OCI-LY3 (cell line): ENCODE measurements around the gene YY1.

ENCODE experiments used
- H2AFZ ChIP-seq: fragments of 200-600, 300-600 bp; shearing (Covaris generic); 2 replicates; pipeline ENCODE4 v1.6.0; 2014; ENCODE audit warnings: antibody characterized with exemption, low read depth, low read length
- H3K27ac ChIP-seq: fragments of 200-600, 300-600 bp; sonication (generic); 2 replicates; pipeline ENCODE4 v1.5.1; 2014; ENCODE audit warnings: mild to moderate bottlenecking, low read length, moderate library complexity, mixed read lengths
- H3K27me3 ChIP-seq: fragments of 200-600, 300-600 bp; sonication (generic); 2 replicates; pipeline ENCODE4 v1.6.1; 2014; ENCODE audit warnings: low read depth, low read length, mixed read lengths
- H3K36me3 ChIP-seq: fragments of 200-600, 300-600 bp; sonication (generic); replicated peaks from 2 replicates; pipeline ENCODE3; 2014; ENCODE audit warnings: low read depth, low read length, mixed read lengths
- H3K4me1 ChIP-seq: fragments of 300-600, 200-600 bp; sonication (generic); 2 replicates; pipeline ENCODE4 v1.6.1; 2014; ENCODE audit warnings: low read length, mixed read lengths
- H3K4me2 ChIP-seq: fragments of 200-600, 300-600 bp; sonication (generic); 2 replicates; pipeline ENCODE4 v1.6.1; 2014; ENCODE audit warnings: low read length, mixed read lengths
- H3K4me3 ChIP-seq: fragments of 300-600, 200-600 bp; sonication (generic); 2 replicates; pipeline ENCODE4 v1.5.1; 2014; ENCODE audit warnings: antibody characterized with exemption, mild to moderate bottlenecking, low read length, moderate library complexity
- H3K79me2 ChIP-seq: fragments of 300-600, 200-600 bp; shearing (Covaris generic); 2 replicates; pipeline ENCODE4 v1.6.1; 2014; ENCODE audit warnings: mild to moderate bottlenecking, low read length, mixed read lengths
- H3K9ac ChIP-seq: fragments of 300-600, 200-600 bp; shearing (Covaris generic); 2 replicates; pipeline ENCODE4 v1.6.0; 2014; ENCODE audit warnings: mild to moderate bottlenecking, low read length, moderate library complexity
- H3K9me3 ChIP-seq: fragments of 200-600, 300-600 bp; shearing (Covaris generic); 2 replicates; pipeline ENCODE4 v1.6.1; 2014; ENCODE audit warnings: low read length, mixed read lengths; ENCODE audit not compliant: insufficient read depth
- H4K20me1 ChIP-seq: fragments of 200-600, 300-600 bp; sonication (generic); 2 replicates; pipeline ENCODE4 v1.6.1; 2016; ENCODE audit warnings: low read length, mixed read lengths; ENCODE audit not compliant: insufficient read depth
- EZH2phosphoT487 ChIP-seq: fragments of 200-600 bp; shearing (Covaris generic); IDR thresholded peaks from 2 replicates; pipeline ENCODE4 v1.6.1; 2018; ENCODE audit warnings: antibody characterized with exemption, mixed run types, low read depth
- TF ChIP-seq, protein P1 (sequence below): fragments of 200-600, 300-600 bp; sonication (generic); IDR thresholded peaks from 2 replicates; pipeline ENCODE4 v1.5.1; 2014; ENCODE audit warnings: antibody characterized with exemption, low read length, low read depth

YY1 gene

GRCh38 chr14:100313464-100314230, 74.7 kb downstream of the YY1 start:
- Histone ChIP-seq H3K4me3 (no peak overlapping the region), H3K27ac (no peak overlapping the region), H3K27me3 (no peaks in the 10 kb centered on the region), H3K4me1 (peaks cover 23% of the 10 kb centered on the region), H2AFZ (no peak overlapping the region), H3K36me3 (no peaks in the 10 kb centered on the region), H3K9ac (no peak overlapping the region), H3K9me3 (no peaks in the 10 kb centered on the region), H4K20me1 (no peaks in the 10 kb centered on the region), H3K79me2 (no peaks in the 10 kb centered on the region), H3K4me2 (no peak overlapping the region)
- TF ChIP-seq EZH2phosphoT487 = no peak
- TF ChIP-seq, protein P1, sequence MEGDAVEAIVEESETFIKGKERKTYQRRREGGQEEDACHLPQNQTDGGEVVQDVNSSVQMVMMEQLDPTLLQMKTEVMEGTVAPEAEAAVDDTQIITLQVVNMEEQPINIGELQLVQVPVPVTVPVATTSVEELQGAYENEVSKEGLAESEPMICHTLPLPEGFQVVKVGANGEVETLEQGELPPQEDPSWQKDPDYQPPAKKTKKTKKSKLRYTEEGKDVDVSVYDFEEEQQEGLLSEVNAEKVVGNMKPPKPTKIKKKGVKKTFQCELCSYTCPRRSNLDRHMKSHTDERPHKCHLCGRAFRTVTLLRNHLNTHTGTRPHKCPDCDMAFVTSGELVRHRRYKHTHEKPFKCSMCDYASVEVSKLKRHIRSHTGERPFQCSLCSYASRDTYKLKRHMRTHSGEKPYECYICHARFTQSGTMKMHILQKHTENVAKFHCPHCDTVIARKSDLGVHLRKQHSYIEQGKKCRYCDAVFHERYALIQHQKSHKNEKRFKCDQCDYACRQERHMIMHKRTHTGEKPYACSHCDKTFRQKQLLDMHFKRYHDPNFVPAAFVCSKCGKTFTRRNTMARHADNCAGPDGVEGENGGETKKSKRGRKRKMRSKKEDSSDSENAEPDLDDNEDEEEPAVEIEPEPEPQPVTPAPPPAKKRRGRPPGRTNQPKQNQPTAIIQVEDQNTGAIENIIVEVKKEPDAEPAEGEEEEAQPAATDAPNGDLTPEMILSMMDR = no peak

- TF ChIP-seq, protein P1 = no peak
- no peak for TF ChIP-seq EZH2phosphoT487
- no peak overlapping the region for H2AFZ ChIP-seq
Measured at GRCh38 chr14:100314724-100315123, 75.8 kb downstream of the YY1 start.

DNA sequence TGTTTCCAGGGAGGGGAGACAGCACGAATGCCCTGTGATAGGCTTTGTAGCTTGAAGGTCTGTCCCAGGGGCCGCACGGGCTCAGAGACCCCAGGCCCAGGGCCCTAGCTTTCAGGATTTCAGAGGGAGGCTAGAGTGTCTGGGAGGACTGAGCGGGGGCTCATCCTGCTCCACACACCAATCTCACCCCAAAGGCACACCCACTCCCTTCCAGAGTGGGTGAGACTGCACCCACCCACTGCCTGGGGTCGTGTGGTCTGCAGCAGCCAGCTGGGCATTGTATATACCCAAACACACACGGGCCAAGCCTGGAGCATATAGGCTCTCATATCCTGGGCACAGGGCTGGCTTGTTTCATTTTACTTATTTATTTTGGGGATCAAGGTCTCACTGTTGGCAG, 78.4 kb downstream of the YY1 start:
- H3K9ac ChIP-seq = peak overlapping the region; percentile 52; the same call in 1 of the 2 replicates
- peak overlapping the region; percentile 97 for H2AFZ ChIP-seq

More at GRCh38 chr14:100314724-100315123, 75.8 kb downstream of the YY1 start:
- no peaks in the 10 kb centered on the region for H3K36me3 ChIP-seq
- H3K27ac ChIP-seq = no peak overlapping the region
- H3K9ac ChIP-seq = no peak overlapping the region
- H3K4me1 ChIP-seq = peaks cover 23% of the 10 kb centered on the region
- no peaks in the 10 kb centered on the region for H3K9me3 ChIP-seq
- H3K27me3 ChIP-seq = no peaks in the 10 kb centered on the region
- no peak overlapping the region for H3K4me2 ChIP-seq
- no peak overlapping the region for H3K4me3 ChIP-seq
- H4K20me1 ChIP-seq = no peaks in the 10 kb centered on the region
- H3K79me2 ChIP-seq = no peaks in the 10 kb centered on the region

More for the DNA sequence above, 78.4 kb downstream of the YY1 start:
- Histone ChIP-seq H3K4me1 (peaks cover 14% of the 10 kb centered on the region), H3K4me3 (peak overlapping the region; percentile 74), H3K4me2 (peak overlapping the region; percentile 75), H4K20me1 (no peaks in the 10 kb centered on the region), H3K79me2 (no peaks in the 10 kb centered on the region), H3K27ac (no peak overlapping the region), H3K27me3 (no peaks in the 10 kb centered on the region), H3K9me3 (no peaks in the 10 kb centered on the region), H3K36me3 (no peaks in the 10 kb centered on the region)
- no peak for TF ChIP-seq EZH2phosphoT487
- TF ChIP-seq, protein P1 = no peak
